HEK293T (cell line): Measurements from ENCODE around the gene TTYH2.

Source experiments
- ARNT ChIP-seq: fragments of 450-650 bp; IDR thresholded peaks from 2 replicates; pipeline ENCODE4 v1.6.1; 2017; ENCODE audit warnings: mild to moderate bottlenecking
- BHLHE40 ChIP-seq: fragments of 450-650 bp; IDR thresholded peaks from 2 replicates; pipeline ENCODE4 v1.6.1; 2016; ENCODE audit warnings: mild to moderate bottlenecking, moderate library complexity, borderline replicate concordance
- CTBP1 ChIP-seq: fragments of 450-650 bp; IDR thresholded peaks from 2 replicates; pipeline ENCODE4 v1.6.1; 2016; ENCODE audit warnings: borderline replicate concordance
- ELF4 ChIP-seq: fragments of 450-650 bp; IDR thresholded peaks from 2 replicates; pipeline ENCODE4 v1.6.1; 2017; ENCODE audit warnings: antibody characterized with exemption
- FOXK2 ChIP-seq: fragments of 450-650 bp; IDR thresholded peaks from 2 replicates; pipeline ENCODE4 v1.6.1; 2016; ENCODE audit warnings: mild to moderate bottlenecking
- FOXM1 ChIP-seq: fragments of 450-650 bp; IDR thresholded peaks from 2 replicates; pipeline ENCODE4 v1.6.1; 2017; ENCODE audit warnings: mild to moderate bottlenecking, borderline replicate concordance
- L3MBTL2 ChIP-seq: fragments of 450-650 bp; conservative IDR thresholded peaks from 2 replicates; pipeline ENCODE4 v1.6.1; 2016; ENCODE audit warnings: mild to moderate bottlenecking
- LEF1 ChIP-seq: fragments of 450-650 bp; IDR thresholded peaks from 2 replicates; pipeline ENCODE4 v1.6.1; 2017; ENCODE audit warnings: mild to moderate bottlenecking, borderline replicate concordance
- NFRKB ChIP-seq: fragments of 450-650 bp; IDR thresholded peaks from 2 replicates; pipeline ENCODE4 v1.6.1; 2016; ENCODE audit warnings: mild to moderate bottlenecking, moderate library complexity
- SP1 ChIP-seq: fragments of 450-650 bp; IDR thresholded peaks from 2 replicates; pipeline ENCODE4 v1.6.1; 2017
- SUZ12 ChIP-seq: fragments of 450-650 bp; IDR thresholded peaks from 2 replicates; pipeline ENCODE4 v1.6.1; 2016; ENCODE audit warnings: mild to moderate bottlenecking
- TARDBP ChIP-seq: fragments of 450-650 bp; IDR thresholded peaks from 2 replicates; pipeline ENCODE4 v1.6.1; 2016
- ZNF384 ChIP-seq: fragments of 450-650 bp; IDR thresholded peaks from 2 replicates; pipeline ENCODE4 v1.6.1; 2016
- TF ChIP-seq, protein P1 (sequence below): fragments of 450-650 bp; IDR thresholded peaks from 2 replicates; pipeline ENCODE4 v1.6.1; 2016

DNA sequence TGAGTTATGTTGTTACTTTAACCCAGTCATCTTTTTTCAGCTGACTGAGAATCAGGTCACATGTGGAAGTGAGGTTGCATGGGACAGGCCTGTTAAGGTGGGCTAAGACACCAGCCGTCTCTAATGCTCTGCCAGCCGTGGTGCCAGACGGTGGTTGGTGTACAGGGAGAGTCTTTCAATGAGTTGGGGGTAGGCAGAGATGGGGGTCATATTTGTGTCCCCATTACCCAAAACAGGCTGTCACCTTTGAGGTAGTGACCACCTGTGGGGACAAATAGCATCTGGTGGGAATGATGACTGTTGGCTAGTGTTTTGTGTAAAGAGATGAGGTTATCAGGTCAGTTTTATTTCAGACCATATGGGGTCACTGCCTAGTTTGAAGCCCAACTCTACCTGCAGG lies 8.1 kb upstream of the TTYH2 start:
- TF ChIP-seq FOXM1 (no peak), ELF4 (no peak), TARDBP (no peak), SP1 (no peak), BHLHE40 (no peak), NFRKB (no peak), LEF1 (no peak), ARNT (no peak), L3MBTL2 (no peak), ZNF384 (no peak), SUZ12 (no peak), CTBP1 (no peak), FOXK2 (no peak)
- TF ChIP-seq, protein P1, sequence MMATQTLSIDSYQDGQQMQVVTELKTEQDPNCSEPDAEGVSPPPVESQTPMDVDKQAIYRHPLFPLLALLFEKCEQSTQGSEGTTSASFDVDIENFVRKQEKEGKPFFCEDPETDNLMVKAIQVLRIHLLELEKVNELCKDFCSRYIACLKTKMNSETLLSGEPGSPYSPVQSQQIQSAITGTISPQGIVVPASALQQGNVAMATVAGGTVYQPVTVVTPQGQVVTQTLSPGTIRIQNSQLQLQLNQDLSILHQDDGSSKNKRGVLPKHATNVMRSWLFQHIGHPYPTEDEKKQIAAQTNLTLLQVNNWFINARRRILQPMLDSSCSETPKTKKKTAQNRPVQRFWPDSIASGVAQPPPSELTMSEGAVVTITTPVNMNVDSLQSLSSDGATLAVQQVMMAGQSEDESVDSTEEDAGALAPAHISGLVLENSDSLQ = no peak
